ENCODE measurements around the gene CEP41. TPM values are rescaled to one million over a fixed set of nuclear protein-coding genes. Genes with fewer than 3 reads are reported as not detected.

Gene CEP41
- total RNA-seq: 14.0 and 19.7 TPM in 2 replicates

GRCh38 chr7:130440527-130441365, at the start of gene CEP41:
CEP41 (minus strand) TSS chr7:130441016; CDS start chr7:130440966, 50 bp downstream.

GRCh38 chr7:130379921-130380860, 60.6 kb downstream of the CEP41 start, which contains the start of gene CPA1:
CPA1 (plus strand) TSS chr7:130380494; CDS start chr7:130380521, 27 bp downstream.

GRCh38 chr7:130344271-130344866, 96.4 kb downstream of the CEP41 start, which contains the start of gene CPA5:
CPA5 (plus strand) TSS chr7:130344816; CDS start chr7:130346486, 1,670 bp downstream.

Small RNA genes within 50 kb of the gene (small RNA-seq; reads per million reads assigned to genes)
- gene RF02148: not detected
- gene RF02149: not detected
- gene RF02150: not detected

Other genes starting within 250 kb of the CEP41 start
- gene TMEM209, start 235.6 kb downstream of the CEP41 start, total RNA-seq: 21.0 and 23.3 TPM in 2 replicates
- not detected in 2 replicates for gene SSMEM1, start 233.2 kb downstream of the CEP41 start, total RNA-seq
- gene CPA2, start 174.2 kb downstream of the CEP41 start, total RNA-seq: not detected in 2 replicates
- gene CPA4, start 147.9 kb downstream of the CEP41 start, total RNA-seq: 0.27 and 0.29 TPM in 2 replicates
- not detected in 2 replicates for gene CPA5, start 96.2 kb downstream of the CEP41 start, total RNA-seq
- not detected in 2 replicates for gene CPA1, start 60.5 kb downstream of the CEP41 start, total RNA-seq
- gene MEST, start 51.1 kb upstream of the CEP41 start, total RNA-seq: 7.2 and 9.2 TPM in 2 replicates
- gene COPG2, start 227.7 kb upstream of the CEP41 start, total RNA-seq: 23.5 and 30.1 TPM in 2 replicates
- not detected in 2 replicates for gene TSGA13, start 245.5 kb upstream of the CEP41 start, total RNA-seq

All from thoracic aorta endothelial cell (primary cell).